SU-DHL-6 (cell line): ENCODE data around the gene RRM2.

Experiments
- H2AFZ ChIP-seq: fragments of 200-600 bp; sonication (generic); 2 replicates; pipeline ENCODE4 v1.6.1; 2014; ENCODE audit warnings: low read depth, mild to moderate bottlenecking, moderate library complexity, mixed read lengths, antibody characterized with exemption, low read length; ENCODE audit not compliant: severe bottlenecking
- H3F3A ChIP-seq: fragments of 200-600 bp; shearing (Covaris generic); 2 replicates; pipeline ENCODE4 v1.6.0; 2016; ENCODE audit warnings: antibody characterized with exemption, mild to moderate bottlenecking; ENCODE audit not compliant: insufficient read depth
- H3K27ac ChIP-seq: fragments of 200-600 bp; sonication (generic); 2 replicates; pipeline ENCODE4 v1.5.1; 2016; ENCODE audit warnings: low read depth, mild to moderate bottlenecking, low read length, moderate library complexity, mixed read lengths
- H3K27me3 ChIP-seq: fragments of 200-600 bp; sonication (generic), shearing (Covaris generic); 2 replicates; pipeline ENCODE4 v1.6.0; 2014; ENCODE audit warnings: mild to moderate bottlenecking, low read length
- H3K36me3 ChIP-seq: fragments of 200-600 bp; sonication (generic); 2 replicates; pipeline ENCODE4 v1.6.1; 2014; ENCODE audit warnings: mild to moderate bottlenecking, low read length, mixed read lengths
- H3K4me2 ChIP-seq: fragments of 300-600, 200-600 bp; shearing (Covaris generic), sonication (generic); 2 replicates; pipeline ENCODE4 v1.6.0; 2014; ENCODE audit warnings: low read length, low read depth, mild to moderate bottlenecking; ENCODE audit not compliant: poor library complexity, severe bottlenecking
- H3K4me3 ChIP-seq: fragments of 200-600 bp; sonication (generic); 2 replicates; pipeline ENCODE4 v1.5.1; 2014; ENCODE audit warnings: antibody characterized with exemption, low read length, mild to moderate bottlenecking, mixed read lengths; ENCODE audit not compliant: insufficient read depth, poor library complexity, severe bottlenecking
- H3K79me2 ChIP-seq: fragments of 200-600 bp; sonication (generic); 2 replicates; pipeline ENCODE4 v1.6.1; 2014; ENCODE audit warnings: mild to moderate bottlenecking, low read length, moderate library complexity; ENCODE audit not compliant: insufficient read depth
- H3K9ac ChIP-seq: fragments of 200-600 bp; sonication (generic); 2 replicates; pipeline ENCODE4 v1.7.0; 2014; ENCODE audit warnings: mild to moderate bottlenecking, low read length
- H3K9me2 ChIP-seq: fragments of 200-600 bp; sonication (generic); replicated peaks from 2 replicates; pipeline ENCODE4 v1.6.1; 2014; ENCODE audit warnings: low read length; ENCODE audit not compliant: insufficient read depth
- H3K9me3 ChIP-seq: fragments of 200-600 bp; sonication (generic); 2 replicates; pipeline ENCODE4 v1.6.1; 2014; ENCODE audit warnings: low read length, mixed read lengths; ENCODE audit not compliant: insufficient read depth
- H4K20me1 ChIP-seq: fragments of 200-600 bp; sonication (generic); 2 replicates; pipeline ENCODE4 v1.6.1; 2014; ENCODE audit warnings: low read depth, mild to moderate bottlenecking, antibody characterized with exemption, low read length, moderate library complexity, mixed read lengths
- CTCF ChIP-seq: fragments of 200-600 bp; sonication (generic); IDR thresholded peaks from one replicate; pipeline ENCODE4 v1.5.1; 2017; ENCODE audit warnings: antibody characterized with exemption, mild to moderate bottlenecking, low read length, moderate library complexity; ENCODE audit not compliant: insufficient read depth, poor library complexity, severe bottlenecking
- EZH2phosphoT487 ChIP-seq: fragments of 200-600 bp; sonication (generic), shearing (Covaris generic); conservative IDR thresholded peaks from 2 replicates; pipeline ENCODE4 v1.6.1; 2018; ENCODE audit warnings: mild to moderate bottlenecking, antibody characterized with exemption, low read length, moderate library complexity, mixed read lengths

The RRM2 gene

GRCh38 chr2:10119027-10119325, 3.6 kb upstream of the RRM2 start:
- Histone ChIP-seq H2AFZ (no peak overlapping the region), H3K4me3 (no peak overlapping the region), H3K27me3 (no peaks in the 10 kb centered on the region), H3K9me3 (no peaks in the 10 kb centered on the region), H3K9me2 (no peaks in the 10 kb centered on the region), H3K4me2 (no peak overlapping the region), H4K20me1 (no peaks in the 10 kb centered on the region), H3K27ac (no peak overlapping the region), H3K79me2 (peaks cover 32% of the 10 kb centered on the region), H3F3A (peaks cover 18% of the 10 kb centered on the region; the same call in 1 of the 2 replicates), H3K9ac (no peak overlapping the region), H3K36me3 (peaks cover 10% of the 10 kb centered on the region)
- no peak for TF ChIP-seq CTCF
- no peak for TF ChIP-seq EZH2phosphoT487

GRCh38 chr2:10119601-10120157, 2.9 kb upstream of the RRM2 start:
- H3K79me2 ChIP-seq, result peaks cover 39% of the 10 kb centered on the region
- TF ChIP-seq EZH2phosphoT487, result no peak
- no peak for TF ChIP-seq CTCF
- peak overlapping the region; percentile 90 for H3K27ac ChIP-seq
- peaks cover 16% of the 10 kb centered on the region for H3K36me3 ChIP-seq
- H3K9ac ChIP-seq, result peak overlapping the region; percentile 87
- no peaks in the 10 kb centered on the region for H3K9me3 ChIP-seq
- H4K20me1 ChIP-seq, result peaks cover 6% of the 10 kb centered on the region
- peak overlapping the region; percentile 86 for H3K4me2 ChIP-seq
- peak overlapping the region; percentile 40 for H2AFZ ChIP-seq
- H3F3A ChIP-seq, result peaks cover 26% of the 10 kb centered on the region
- peak overlapping the region; percentile 53 for H3K4me3 ChIP-seq
- H3K9me2 ChIP-seq, result no peaks in the 10 kb centered on the region
- H3K27me3 ChIP-seq, result no peaks in the 10 kb centered on the region

- peak overlapping the region; percentile 90 for H3K27ac ChIP-seq
- H4K20me1 ChIP-seq, result peaks cover 12% of the 10 kb centered on the region
- no peaks in the 10 kb centered on the region for H3K9me2 ChIP-seq
- H3F3A ChIP-seq, result peaks cover 32% of the 10 kb centered on the region
- H3K36me3 ChIP-seq, result peaks cover 22% of the 10 kb centered on the region
- peaks cover 46% of the 10 kb centered on the region for H3K79me2 ChIP-seq
- TF ChIP-seq EZH2phosphoT487 (no peak), CTCF (no peak)
- H3K4me2 ChIP-seq, result peak overlapping the region; percentile 86
- peak overlapping the region; percentile 87 for H3K9ac ChIP-seq
- H3K4me3 ChIP-seq, result peak overlapping the region; percentile 81
- no peaks in the 10 kb centered on the region for H3K27me3 ChIP-seq
- peak overlapping the region; percentile 40 for H2AFZ ChIP-seq
- no peaks in the 10 kb centered on the region for H3K9me3 ChIP-seq
Observed at GRCh38 chr2:10120158-10120876, 2.2 kb upstream of the RRM2 start.
